Suppressor macrophage (primary cell): ENCODE results near the gene BANP.
"Not testable (repeated sequence)": the region's sequence is repeated elsewhere in the genome, so short reads cannot be mapped to it uniquely, and the experiment has no call there.

Source experiments
- DNase-seq, 4 experiments: peaks; one replicate each; pipeline ENCODE4 v3.0.0-alpha.2; 2020 to 2022
- total RNA-seq, 17 experiments: gene quantifications; one replicate each; lab custom pipeline; 2026; ENCODE audit warnings: mixed read lengths in 6 of 17, inconsistent platforms in 3 of 17; lab: John Stamatoyannopoulos, UW

The BANP gene, protein sequence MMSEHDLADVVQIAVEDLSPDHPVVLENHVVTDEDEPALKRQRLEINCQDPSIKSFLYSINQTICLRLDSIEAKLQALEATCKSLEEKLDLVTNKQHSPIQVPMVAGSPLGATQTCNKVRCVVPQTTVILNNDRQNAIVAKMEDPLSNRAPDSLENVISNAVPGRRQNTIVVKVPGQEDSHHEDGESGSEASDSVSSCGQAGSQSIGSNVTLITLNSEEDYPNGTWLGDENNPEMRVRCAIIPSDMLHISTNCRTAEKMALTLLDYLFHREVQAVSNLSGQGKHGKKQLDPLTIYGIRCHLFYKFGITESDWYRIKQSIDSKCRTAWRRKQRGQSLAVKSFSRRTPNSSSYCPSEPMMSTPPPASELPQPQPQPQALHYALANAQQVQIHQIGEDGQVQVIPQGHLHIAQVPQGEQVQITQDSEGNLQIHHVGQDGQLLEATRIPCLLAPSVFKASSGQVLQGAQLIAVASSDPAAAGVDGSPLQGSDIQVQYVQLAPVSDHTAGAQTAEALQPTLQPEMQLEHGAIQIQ
- 7.2 to 34.1 (median 15.3) reads per million in 17 experiments for total RNA-seq

DNA sequence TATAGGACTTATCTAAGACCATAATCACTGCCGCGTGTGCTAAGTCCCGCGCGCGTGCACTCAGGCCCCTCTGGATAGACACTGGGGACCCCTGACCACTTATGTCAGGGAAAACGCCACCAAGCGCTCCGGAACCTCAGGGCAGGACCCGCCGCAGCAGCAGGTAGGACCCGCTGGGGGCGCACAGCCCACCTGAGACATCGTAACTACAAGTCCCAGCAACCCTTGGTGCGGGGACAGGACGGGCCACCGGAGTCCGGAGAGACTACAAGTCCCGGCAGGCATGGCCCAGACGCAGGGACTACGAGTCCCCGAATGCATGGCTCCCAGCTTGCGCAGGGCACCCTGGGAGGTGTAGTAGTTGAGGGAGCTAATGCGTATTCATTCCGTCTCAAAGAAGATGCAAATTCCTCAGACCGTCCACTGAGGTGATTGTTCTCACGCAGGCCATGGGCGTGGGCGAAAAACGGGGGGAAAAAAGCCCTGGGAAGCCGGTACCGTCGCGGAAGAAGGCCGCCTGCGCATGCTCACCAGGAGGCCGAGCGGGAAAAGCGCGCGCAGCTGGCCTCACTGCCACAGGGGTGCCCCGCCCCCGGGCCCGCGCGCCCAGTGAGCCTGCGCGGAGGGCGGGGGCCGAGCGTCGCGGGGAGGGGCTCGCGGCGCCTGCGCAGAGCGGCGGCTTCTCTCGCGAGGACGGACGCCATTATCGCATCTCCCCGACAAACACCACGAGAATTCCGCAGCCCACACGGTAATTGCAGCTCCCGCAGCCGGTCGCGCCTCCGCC, at the start of gene BANP:
Gene BANP (plus strand): TSS at position 670 of the 787 bp plus-strand sequence. CDS start 23,682 bp downstream, outside the sequence.
- DNase-seq = peak; percentile 99 to 100 (median 100)

DNA sequence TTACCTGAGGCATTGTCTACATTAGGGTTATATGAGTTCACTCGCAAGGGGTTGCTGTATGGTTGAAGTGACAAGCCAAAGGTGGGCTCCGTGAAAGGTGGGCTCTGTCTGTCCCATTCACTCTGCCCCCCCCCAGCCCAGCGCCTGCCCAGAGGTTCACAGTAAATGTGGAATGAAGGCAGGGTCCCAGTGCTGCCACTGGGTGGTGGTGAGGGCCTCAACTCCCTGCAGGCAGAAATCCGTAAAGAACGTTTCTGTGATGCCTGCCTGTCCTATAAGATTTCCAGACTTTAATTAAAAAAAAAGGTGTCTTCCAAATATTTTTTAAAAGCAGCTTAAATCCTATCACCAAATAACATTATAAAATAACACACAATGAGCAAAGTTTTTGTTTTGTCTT, 46.3 kb upstream of the BANP start:
- DNase-seq = not testable (repeated sequence)

DNA sequence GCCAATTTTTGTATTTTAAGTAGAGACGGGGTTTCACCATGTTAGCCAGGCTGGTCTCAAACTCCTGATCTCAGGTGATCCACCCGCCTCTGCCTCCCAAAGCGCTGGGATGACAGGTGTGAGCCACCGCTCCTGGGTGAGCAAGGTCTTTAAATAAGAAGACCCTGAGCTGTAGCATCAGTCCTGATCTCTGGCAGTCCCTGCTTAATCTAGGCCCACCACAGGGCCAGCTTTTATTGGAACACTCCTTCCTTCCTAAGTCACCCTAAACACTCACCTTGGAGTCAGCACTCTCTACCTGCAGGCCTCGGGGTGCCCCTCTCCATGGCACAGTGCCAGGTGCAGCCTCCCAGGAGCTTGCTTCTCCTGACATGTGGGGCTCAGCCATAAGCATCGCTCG, 45.7 kb upstream of the BANP start:
- not testable (repeated sequence) for DNase-seq

DNA sequence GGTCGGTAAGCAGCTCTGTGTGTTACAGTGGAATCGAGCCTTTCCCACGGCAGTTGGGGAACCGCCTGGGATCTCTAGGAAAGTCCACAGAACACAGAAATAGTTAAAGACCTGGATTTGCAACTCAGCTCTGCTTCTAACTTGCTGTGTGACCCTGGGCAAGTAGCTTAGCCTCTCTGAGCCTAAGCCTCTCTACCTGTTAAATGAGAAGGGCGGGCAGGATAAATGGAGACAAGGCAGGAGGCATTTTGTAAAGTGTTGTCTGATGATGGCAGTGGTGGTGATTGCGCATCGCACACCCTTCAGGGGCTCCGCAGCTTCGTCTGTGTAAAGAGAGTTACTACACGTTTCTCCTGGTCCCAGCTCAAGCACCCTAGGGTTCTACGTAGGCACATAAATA, 43.1 kb upstream of the BANP start:
- not testable (repeated sequence) for DNase-seq

DNA sequence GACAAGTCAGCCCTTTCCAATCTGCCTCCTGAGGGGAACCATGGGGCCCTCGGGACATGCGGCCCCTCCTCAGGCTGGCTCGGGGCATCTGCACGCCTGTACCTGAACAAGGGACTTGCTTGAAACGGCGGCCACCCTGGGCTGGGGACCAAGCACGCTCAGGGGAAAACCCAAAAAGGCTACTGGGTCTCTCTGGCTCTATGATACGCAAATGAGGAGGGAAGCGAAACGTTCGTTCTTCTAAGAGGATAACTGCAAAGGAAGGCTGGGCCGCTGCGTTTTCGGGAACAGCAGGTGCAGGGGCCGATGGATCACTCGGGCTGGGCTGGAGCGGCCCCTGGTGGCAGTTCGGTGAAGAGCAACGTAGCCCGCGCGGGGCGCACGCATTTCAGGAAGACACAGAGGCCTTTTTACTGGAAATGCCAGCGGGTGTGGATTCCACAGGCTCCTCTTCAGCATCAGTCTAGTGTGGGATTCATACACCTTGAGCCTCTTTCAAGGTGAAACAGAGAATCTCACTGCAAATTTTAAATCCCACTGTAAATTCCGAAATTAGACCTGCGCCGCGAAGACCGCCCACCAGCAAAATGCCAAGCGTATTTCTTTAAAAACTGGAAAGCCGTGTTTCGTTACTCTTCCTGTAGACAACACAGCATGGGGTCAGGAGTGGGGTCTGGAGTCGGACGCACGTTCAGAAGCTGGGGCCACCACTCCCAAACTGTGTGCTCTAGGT, 41.9 kb upstream of the BANP start:
- peak; percentile 74 to 91 (median 86) for DNase-seq

DNA sequence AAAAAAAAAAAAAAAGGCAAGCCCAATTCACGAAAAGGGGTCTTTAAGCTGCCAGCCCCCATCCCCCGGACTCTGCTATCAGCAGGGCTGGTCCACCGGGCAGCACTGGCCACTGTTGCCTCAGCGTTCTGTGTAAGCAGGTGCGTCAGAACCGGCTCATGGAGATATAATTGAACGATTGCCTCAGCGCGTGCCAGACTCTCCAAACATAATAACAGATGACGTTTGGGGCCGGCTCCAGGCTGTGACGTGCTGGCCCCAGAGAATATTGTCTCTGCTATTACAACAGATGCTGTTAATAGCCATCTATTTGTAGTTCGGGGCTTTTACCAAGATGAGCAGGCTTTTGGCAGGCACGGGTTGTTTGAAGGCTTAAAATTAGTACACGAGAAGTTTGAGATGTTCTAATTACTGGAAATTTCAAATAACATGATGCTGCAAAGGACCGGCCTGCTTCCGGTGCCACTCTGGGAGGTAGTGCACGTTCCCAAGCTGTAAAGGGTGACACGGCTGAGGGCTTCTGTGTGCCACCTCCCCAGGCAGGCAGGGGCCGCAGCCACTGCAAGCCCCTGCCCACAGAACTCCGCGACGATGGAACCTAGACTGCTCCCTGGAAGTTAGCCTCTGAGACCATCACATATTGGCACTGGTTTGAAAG, 40.0 kb upstream of the BANP start:
- DNase-seq = not testable (repeated sequence)

DNA sequence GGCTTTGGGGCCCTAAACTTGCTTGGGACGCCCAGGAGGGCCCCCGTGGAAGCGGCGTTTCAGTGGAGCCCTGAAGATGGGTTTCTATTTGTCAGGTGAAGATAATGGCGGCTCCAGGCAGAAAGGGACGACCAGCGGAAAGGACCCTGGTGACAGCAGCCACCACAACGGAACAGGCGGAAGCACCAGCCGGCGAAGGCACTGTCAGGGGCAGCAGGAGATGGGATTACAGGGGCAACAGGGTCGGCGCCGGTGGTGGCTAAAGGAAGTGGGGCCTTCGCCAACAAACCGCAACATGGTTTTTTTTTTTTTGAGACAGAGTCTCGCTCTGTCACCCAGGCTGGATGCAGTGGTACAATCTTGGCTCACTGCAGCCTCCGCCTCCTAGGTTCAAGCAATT, 38.5 kb upstream of the BANP start:
- DNase-seq = not testable (repeated sequence)

DNA sequence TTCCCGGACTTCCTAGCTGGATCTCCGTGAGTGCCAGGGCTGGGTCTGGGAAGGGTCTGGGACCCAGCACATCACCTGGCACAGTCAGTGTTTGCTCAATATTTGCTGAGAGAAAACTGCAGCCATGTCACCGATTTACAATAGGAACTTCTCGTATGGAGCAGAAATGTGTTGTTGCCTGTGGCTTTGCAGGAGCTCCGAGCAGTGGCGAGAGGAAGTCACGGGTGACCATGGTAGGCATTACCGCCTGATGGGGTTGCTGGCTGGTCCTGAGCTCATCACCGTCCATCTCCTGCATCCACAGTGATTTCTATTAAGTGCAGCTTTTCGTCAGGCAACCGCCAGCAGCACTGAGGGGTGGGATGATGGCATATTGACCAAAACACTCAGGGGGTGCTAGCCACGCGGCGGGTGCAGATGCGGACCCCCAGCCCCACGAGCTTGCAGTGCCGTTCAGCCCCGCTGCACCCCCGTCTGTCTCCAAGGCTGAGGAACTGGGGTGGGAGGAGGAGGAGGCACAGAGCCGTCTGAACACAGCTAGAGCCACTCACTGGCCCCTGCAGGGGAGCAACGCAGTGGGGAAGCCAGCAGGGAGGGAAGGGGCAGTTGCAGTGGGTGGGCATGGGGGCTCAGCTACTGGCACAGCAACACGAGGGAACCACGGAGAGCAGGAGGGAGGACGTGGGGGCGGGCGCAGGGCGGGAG, 37.1 kb upstream of the BANP start:
- peak in 3 of 4 experiments; percentile 26 to 60 (median 35) for DNase-seq

DNA sequence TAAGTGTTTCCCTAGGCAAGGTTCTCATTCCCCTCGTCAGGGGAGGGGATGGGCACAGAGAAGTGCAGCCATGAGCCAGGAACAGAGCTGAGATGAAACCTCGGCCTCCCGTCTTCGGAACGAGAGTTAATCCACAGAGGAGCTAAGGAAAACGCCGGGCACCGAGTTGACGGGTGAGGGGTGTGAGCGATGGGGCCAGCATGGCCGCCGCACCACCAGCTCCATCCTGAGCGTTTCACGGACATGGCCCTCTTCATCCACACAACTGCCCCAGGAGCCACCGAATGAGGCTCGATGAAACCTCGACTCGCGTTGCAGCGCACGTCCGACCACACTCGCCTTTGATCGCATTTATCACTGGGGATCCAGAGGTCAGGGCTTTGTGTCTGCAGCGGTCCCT, 36.4 kb upstream of the BANP start:
- DNase-seq = no peak

DNA sequence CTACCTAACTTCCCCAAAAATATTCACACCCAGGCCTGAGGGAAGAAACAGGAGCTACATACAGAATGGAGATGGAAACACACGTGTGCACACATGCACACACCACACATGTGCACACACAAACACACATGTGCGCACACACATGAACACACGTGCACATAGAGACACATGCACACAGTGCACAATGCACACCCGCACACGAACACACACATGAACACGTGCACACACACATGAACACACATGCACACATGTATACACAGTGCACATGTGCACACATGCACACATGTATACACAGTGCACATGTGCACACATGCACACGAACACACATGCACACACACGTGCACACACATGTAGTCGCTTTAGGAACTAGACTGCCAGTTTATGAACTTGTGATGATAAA, 33.7 kb upstream of the BANP start:
- DNase-seq = no peak

DNA sequence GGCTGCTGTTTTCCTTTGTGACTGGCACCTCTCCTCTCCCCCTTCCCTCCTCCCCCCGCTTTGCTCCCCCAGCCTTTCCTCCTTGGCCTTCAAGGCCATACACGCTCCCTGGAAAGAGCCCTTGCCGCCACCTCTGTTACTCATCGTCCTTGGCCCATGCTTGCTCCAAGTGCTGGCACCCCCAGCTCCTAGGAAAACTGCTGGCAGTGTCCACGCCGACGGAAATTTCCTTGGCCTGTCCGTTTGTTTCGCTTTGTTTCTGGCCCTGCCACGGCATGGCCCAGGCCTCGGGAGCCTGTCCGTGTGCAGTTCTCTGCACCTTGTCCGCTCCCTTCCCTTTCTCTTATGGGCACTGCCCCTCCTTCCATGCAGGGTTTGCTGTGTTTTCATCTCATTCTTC, 32.9 kb upstream of the BANP start:
- no peak for DNase-seq

DNA sequence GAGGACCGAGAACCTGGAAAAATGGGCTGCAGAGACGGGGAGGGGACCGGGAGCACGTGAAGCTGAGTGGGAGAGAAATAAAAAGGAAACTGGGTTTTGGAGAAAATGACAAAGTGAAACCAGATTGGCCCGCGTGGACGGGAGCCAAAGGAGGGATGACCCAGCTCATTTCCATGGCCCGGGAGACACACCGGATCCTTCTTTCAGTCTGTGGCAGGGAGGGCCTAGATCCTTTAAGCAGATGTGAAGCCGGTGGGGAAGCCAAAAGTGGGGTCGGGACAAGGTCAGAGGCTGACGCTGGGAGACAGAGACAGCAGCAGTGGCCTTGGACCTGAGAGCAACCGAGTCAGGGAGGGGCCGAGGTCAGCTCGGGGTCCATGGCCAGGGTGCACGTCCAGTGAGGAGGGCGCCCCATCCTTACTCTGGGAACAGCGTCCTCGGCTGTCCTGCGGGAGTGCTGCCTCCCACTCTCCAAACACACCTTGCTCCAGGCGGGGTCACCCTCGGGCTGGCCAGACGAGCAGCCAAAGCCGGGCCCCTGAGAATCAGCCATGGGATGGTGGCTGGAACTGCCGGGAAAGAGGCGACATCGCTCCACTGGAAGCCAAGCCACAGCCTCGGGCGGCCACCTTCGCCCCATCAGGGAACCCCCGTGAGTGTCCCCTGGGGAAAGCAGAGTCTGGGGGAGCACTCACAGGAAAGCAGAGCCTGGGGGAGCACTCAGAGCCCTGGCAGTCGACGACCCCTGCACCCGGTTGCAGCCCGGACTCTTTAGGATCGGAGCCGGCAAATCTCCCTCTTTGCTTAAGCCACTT, 32.2 kb upstream of the BANP start:
- DNase-seq = peak; percentile 54 to 76 (median 61)

DNA sequence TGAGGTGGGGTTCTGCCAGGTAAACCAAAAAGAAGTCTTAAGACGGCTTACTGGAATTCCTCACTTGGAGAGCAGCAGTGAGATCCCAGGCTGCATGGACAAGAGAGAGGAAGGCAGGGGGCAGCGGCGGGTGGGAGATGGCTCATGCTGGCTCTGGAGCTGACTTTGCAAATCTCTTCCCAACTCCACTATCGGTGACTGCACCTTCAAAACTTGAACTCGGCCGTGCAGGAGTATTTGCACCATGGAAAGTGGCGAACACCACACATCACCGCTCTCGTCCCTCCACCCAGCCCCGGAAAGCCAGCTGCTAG, 31.6 kb upstream of the BANP start:
- no peak for DNase-seq

DNA sequence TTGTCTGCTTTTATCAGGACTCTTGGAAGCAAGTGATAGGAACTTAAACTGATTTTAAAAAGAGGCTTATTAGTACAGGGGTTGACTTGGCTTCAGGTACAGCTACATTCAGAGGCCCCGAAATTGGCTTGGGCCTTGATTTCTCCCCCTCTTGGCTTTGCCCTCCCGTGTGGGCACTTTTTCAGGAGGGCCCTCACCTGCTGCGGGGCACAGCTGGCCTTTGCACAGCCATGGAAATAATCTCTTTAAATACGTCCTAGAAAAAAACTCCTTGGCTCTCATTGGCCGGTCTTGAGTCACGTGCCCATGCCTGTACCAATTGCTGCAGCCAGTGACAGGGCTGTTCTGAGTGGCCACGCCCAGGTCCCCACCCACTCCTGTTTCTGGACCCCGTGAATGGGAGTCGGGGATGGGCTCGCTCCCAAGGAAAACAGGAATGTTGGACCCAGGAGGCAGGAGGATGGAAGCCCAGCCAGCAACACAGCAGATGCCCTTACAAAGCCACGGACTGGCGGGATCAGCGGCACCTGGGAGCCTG, 29.9 kb upstream of the BANP start:
- DNase-seq = no peak

DNA sequence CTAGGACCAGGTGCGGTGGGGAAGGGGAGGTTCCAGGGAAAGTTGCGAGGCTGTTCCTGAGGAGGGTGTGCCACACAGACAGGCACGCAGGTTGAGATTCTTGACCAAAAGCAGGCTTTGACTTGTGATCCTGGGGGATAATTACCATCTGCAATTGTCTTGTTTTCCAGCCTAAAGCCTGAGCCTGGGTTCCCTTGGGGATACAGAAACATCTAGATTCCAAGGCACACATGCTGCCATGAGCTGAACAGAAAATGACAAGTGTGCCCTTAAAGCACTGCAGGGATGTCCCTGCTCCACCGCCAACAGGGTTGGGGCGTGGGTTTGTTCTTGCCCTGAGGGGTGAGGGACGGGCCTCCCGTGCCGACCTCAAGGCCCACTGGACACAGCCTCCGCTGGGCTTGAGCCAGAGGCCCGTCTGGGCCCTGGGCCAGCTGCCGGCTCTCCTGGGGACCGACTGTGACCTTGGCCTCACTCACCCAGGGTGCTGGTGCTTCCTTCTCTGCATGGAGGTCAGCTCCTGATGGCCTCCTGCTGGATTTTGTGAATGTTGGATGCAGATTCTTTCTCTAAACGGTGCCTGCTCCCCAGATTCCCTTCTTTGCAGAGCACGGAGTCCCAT, 28.9 kb upstream of the BANP start:
- no peak for DNase-seq

DNA sequence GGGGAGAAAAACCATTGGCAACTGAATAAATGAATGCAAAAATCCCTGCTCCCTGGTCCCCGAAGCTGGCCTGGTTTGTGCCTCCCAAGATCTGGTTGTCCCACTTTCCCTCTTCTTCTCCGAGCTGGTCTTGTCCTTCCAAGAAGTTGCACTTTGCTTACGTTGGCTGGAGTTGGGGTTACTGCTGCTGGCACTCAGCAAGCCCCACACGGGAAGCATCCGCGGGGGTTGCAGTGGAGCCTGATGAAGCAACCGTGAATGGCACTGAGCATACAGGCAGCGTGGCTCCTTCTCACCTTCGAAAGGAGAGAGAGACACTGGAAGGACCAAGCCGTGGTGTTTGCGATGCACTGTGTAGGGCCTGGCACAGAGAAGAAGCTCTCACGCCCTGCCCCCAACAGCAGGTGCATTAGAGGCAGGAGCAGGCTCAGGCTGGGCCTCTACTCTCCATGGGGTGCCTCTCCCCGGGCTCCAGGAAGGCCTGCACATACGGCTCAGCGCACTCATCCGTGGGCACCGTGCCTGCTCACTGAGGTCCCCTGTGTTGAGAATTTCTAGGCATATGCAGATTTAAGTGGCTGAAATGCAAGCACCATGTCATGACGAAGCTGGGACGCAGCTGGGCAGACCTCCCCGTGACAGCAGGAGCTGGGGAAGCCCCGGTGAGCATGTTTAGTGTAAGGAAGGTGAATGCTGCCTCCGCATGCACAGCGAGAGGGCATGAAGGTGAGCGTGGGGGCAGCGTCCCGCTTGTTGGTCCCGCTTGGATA, 27.0 kb upstream of the BANP start:
- no peak for DNase-seq

DNA sequence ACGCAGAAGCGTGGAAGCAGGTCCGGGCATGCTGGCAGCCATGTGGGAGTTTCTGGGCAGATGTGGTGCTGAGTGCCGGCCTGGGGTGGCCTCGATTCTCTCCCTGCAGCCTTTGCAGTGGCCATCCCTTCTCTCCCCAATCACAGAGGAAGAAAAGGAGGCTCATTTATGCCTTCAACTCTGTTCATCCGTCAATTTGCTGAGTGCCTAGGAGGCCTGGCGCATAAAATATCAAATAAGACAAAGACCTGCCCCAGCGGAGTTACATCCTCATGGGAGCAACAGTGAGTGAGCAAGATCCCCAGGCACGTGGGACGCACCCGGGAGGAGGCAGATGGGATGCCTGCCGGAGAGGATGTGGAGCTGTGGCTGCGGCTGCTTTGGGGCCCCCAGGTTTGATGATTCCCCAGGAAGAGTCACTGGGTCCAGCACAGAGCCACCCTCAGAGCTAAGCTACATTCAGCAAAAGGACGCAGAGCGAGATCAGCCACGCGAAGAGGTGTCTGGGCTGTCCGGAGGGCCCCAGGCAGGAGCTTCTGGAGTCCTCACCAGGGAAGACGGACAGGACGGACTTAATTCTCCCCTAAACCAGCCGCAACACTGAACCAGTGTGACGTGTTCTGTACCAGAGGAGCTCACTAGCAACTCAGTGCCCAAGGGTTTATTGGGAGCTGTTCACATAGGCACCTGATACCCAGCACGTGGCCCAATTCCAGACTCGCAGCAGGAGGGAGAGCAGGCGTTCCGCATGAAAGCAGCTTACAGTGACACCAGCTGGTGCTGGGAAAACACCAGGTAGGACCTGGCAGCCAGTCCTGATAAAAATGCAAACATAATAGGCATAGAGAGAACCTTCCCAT, 26.2 kb upstream of the BANP start:
- no peak for DNase-seq
